ENCODE data around the gene AVPI1.

- TF ChIP-seq, protein P1, sequence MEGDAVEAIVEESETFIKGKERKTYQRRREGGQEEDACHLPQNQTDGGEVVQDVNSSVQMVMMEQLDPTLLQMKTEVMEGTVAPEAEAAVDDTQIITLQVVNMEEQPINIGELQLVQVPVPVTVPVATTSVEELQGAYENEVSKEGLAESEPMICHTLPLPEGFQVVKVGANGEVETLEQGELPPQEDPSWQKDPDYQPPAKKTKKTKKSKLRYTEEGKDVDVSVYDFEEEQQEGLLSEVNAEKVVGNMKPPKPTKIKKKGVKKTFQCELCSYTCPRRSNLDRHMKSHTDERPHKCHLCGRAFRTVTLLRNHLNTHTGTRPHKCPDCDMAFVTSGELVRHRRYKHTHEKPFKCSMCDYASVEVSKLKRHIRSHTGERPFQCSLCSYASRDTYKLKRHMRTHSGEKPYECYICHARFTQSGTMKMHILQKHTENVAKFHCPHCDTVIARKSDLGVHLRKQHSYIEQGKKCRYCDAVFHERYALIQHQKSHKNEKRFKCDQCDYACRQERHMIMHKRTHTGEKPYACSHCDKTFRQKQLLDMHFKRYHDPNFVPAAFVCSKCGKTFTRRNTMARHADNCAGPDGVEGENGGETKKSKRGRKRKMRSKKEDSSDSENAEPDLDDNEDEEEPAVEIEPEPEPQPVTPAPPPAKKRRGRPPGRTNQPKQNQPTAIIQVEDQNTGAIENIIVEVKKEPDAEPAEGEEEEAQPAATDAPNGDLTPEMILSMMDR (IDR thresholded peaks at IDR 0.05 in 4 of 5, conservative IDR thresholded peaks at IDR 0.05 in 1 of 5): no peak
- no peak for TF ChIP-seq POLR2A (IDR thresholded peaks at IDR 0.05)
Measured at GRCh38 chr10:97627731-97628130, 59.3 kb downstream of the AVPI1 start.

Measured in gastrocnemius medialis (tissue), 4 donors.